ENCODE measurements around the gene BCOR. TPM values are rescaled to one million over a fixed set of nuclear protein-coding genes. Genes with fewer than 3 reads are reported as not detected.
A peak's percentile ranks its signal among the peaks of the same experiment; 100 is the strongest.

The BCOR gene
- total RNA-seq, 4 donors from 2014 or later, result 19.8 to 32.2 (median 26.0) TPM

DNA sequence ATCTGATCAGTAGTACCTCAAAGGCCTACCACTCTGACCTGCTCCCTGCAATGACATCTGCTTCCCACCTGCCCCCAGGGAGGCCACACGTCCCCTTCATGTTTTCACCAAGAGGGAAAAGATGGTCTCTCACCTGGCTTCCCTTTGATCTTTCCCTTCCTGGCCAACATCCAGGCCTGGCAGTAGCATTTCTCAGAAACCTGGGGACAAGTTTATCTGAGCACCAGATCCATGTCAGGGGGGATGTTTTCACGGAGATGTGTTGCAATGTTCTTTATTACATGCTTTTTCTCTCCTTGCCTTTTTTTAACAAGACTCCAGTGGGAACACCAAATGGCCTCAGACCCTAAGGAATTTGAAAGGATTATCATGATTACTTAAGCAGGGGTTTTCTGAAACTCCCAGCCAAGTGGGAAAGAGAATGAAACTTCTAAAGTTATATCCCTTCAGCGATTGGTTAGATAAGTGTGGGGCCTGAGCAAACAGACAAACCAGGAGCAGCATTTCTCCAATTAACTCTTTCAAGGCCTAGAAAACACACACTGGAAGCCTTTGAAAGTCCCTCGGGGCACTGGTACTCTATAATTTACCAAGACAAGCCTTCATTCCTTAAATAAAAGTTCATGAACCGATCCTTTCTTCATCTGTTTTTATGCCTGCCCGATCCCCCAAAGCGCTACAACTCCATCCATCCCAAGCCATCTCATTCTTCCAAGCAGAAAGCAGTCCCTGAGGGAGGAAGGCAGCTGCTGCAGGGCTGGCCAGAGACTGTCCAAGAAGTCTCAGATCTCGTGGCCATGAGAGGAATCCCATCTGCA lies 94.1 kb downstream of the BCOR start:
- DNase-seq, result no peak
- peak overlapping the region in 1 of 4 donors; percentile 21 for H3K27ac ChIP-seq
- no peaks in the 10 kb centered on the region for H3K36me3 ChIP-seq
- no peak for TF ChIP-seq POLR2A (IDR thresholded peaks at IDR 0.05)
- no peaks in the 10 kb centered on the region for H3K27me3 ChIP-seq
- H3K4me1 ChIP-seq, result peaks cover 0 to 11% (median 5%) of the 10 kb centered on the region in 4 donors
- no peaks in the 10 kb centered on the region for H3K9me3 ChIP-seq
- H3K4me3 ChIP-seq, result no peak overlapping the region

DNA sequence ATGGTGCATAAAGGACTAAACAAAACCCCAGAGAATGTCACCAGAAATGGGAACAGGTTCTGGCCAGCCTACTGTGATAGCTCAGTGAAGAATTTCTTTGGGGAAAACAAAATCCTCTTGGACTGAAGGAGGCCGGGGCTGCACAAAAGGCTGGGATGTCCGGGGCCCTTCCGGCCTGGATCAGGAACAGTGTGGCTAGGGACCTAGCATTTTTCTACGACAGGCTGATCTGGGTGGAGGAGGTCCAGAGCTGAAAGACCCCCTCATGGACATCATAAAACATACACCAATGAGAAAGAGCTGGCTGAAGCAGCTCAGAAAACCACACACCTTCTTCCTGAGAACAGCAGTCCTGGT lies 94.7 kb downstream of the BCOR start:
- Histone ChIP-seq H3K27ac (peak overlapping the region in 1 of 4 donors; percentile 21), H3K27me3 (no peaks in the 10 kb centered on the region), H3K4me1 (peaks cover 0 to 11% (median 5%) of the 10 kb centered on the region in 4 donors), H3K9me3 (no peaks in the 10 kb centered on the region), H3K36me3 (no peaks in the 10 kb centered on the region), H3K4me3 (no peak overlapping the region)
- DNase-seq, result no peak
- TF ChIP-seq, protein P1, sequence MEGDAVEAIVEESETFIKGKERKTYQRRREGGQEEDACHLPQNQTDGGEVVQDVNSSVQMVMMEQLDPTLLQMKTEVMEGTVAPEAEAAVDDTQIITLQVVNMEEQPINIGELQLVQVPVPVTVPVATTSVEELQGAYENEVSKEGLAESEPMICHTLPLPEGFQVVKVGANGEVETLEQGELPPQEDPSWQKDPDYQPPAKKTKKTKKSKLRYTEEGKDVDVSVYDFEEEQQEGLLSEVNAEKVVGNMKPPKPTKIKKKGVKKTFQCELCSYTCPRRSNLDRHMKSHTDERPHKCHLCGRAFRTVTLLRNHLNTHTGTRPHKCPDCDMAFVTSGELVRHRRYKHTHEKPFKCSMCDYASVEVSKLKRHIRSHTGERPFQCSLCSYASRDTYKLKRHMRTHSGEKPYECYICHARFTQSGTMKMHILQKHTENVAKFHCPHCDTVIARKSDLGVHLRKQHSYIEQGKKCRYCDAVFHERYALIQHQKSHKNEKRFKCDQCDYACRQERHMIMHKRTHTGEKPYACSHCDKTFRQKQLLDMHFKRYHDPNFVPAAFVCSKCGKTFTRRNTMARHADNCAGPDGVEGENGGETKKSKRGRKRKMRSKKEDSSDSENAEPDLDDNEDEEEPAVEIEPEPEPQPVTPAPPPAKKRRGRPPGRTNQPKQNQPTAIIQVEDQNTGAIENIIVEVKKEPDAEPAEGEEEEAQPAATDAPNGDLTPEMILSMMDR (IDR thresholded peaks at IDR 0.05), result no peak
- no peak for TF ChIP-seq POLR2A (IDR thresholded peaks at IDR 0.05)
